ENCODE results near the gene UBE2L5. TPM values are rescaled to one million over a fixed set of nuclear protein-coding genes. Genes with fewer than 3 reads are reported as not detected.
"Not testable (repeated sequence)": the region's sequence is repeated elsewhere in the genome, so short reads cannot be mapped to it uniquely, and the experiment has no call there.

UBE2L5 gene
- total RNA-seq, 2 experiments from 2014 or later: 0.20 TPM; not detected in 1

- H3K27me3 Mint-ChIP-seq: peaks cover 3% of the 10 kb centered on the region
- no peak overlapping the region for H3K27ac Mint-ChIP-seq
- no peaks in the 10 kb centered on the region for H3K9me3 Mint-ChIP-seq
- no peak overlapping the region for H3K4me3 Mint-ChIP-seq
- DNase-seq: no peak
- ChIA-PET CTCF (interaction anchor here (1.8 kb wide), 1 partner anchor 131 kb away, joined by 3 read pairs; no protein-coding TSS in a partner anchor), POLR2A (interaction anchor here (1.4 kb wide), 1 partner anchor 16 kb away, joined by 4 read pairs; the partner anchor contains the start of gene HMGB1)
- H3K36me3 Mint-ChIP-seq (ENCODE audit: low read depth): no peaks in the 10 kb centered on the region
- H3K4me1 Mint-ChIP-seq: no peaks in the 10 kb centered on the region
These were observed 27.8 kb downstream of the UBE2L5 start for GRCh38 chr13:30450066-30450465.

GRCh38 chr13:30451476-30451875, 29.2 kb downstream of the UBE2L5 start:
- H3K9me3 Mint-ChIP-seq; H3K36me3 Mint-ChIP-seq (ENCODE audit: low read depth); H3K27ac Mint-ChIP-seq; H3K27me3 Mint-ChIP-seq; H3K4me1 Mint-ChIP-seq; DNase-seq; H3K4me3 Mint-ChIP-seq: not testable (repeated sequence)
- CTCF ChIA-PET: interaction anchor here (1.2 kb wide), 1 partner anchor 100 kb away, joined by 3 read pairs; no protein-coding TSS in a partner anchor
- POLR2A ChIA-PET: interaction anchor here (1.0 kb wide), 1 partner anchor 14 kb away, joined by 3 read pairs; the partner anchor contains the start of gene HMGB1

DNA sequence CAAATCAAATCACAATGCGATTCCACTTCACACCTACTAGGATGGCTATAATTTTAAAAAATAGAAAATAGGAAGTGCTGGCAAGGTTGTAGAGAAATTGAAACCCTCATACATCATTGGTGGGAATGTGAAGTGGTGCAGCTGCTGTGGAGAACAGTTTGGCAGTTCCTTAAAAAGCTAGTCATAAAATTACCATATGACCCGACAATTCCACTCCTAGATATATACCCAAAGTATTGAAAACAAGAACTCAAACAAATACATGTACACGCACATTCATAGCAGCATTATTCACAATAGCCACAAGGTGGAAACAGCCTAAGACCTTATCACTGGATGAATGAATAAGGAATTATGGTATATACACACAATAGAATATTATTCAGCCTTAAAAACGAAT, 31.4 kb downstream of the UBE2L5 start:
- POLR2A ChIA-PET: interaction anchor here (0.7 kb wide), 1 partner anchor 31 kb away, joined by 3 read pairs; the partner anchor contains the start of gene UBE2L5
- Mint-ChIP-seq H3K4me1 (peaks cover 5% of the 10 kb centered on the region), H3K27me3 (no peaks in the 10 kb centered on the region)

DNA sequence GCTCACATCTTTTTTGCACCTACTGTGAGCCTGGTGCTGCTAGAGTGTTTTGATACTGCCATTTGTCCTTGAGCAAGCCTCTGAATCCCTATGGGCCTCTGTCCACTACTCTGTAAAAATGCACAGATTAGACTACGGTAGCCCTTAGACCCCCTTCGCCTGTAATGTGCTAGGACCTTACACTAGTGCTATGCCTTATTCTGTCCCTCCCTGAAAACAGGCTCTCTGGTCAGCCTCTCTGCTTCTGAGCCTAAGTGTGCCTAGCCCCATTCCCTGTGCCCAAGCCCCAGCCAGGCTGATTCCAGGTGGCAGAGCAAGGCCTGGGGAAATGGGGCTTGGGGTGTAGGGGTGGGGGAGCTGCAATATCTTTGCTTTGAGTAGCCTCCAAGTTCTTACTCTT, 32.7 kb downstream of the UBE2L5 start:
- H3K27ac Mint-ChIP-seq: no peak overlapping the region
- no peaks in the 10 kb centered on the region for H3K9me3 Mint-ChIP-seq
- H3K27me3 Mint-ChIP-seq: no peaks in the 10 kb centered on the region
- peaks cover 12% of the 10 kb centered on the region for H3K4me1 Mint-ChIP-seq
- DNase-seq: no peak
- ChIA-PET CTCF (interaction anchor here (1.0 to 1.1 kb wide), 2 partner anchors 202 to 322 kb away, joined by 3 to 4 read pairs; no protein-coding TSS in a partner anchor), POLR2A (interaction anchor here (0.7 to 1.9 kb wide), 6 partner anchors 9 to 163 kb away, joined by 3 to 12 read pairs (median 4); partner anchors contain the start of genes HMGB1 and USPL1)
- no peak overlapping the region for H3K4me3 Mint-ChIP-seq
- H3K36me3 Mint-ChIP-seq (ENCODE audit: low read depth): peaks cover 25% of the 10 kb centered on the region

More for the DNA sequence above, 31.4 kb downstream of the UBE2L5 start:
- DNase-seq: no peak
- CTCF ChIA-PET: interaction anchor here (0.5 to 0.8 kb wide), 2 partner anchors 19 to 127 kb away, joined by 3 read pairs; no protein-coding TSS in a partner anchor
- no peaks in the 10 kb centered on the region for H3K9me3 Mint-ChIP-seq
- H3K4me3 Mint-ChIP-seq: no peak overlapping the region
- H3K27ac Mint-ChIP-seq: no peak overlapping the region
- peaks cover 13% of the 10 kb centered on the region for H3K36me3 Mint-ChIP-seq (ENCODE audit: low read depth)

DNA sequence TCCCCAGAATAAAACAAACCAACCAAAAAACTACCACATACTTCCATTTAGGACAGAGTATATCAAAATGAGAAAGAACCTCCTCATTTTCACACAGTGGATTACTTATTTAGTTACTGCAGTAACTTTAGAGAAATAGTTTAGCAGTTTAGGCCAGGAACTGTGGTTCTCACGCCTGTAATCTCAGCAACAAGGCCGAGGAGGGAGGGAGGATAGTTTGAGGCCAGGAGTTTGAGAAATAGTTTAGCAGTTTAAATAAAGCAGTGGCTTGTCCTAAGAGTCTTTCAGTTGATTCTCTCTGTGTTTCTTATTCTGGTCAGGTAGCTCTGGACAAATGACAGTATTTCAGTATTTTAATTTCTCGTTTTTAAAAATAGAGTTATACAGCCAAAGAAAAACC, 34.0 kb downstream of the UBE2L5 start:
- POLR2A ChIA-PET: interaction anchor here (0.9 to 1.9 kb wide), 2 partner anchors 61 to 82 kb away, joined by 3 to 12 read pairs; no protein-coding TSS in a partner anchor
- Mint-ChIP-seq H3K36me3 (ENCODE audit: low read depth) (peaks cover 27% of the 10 kb centered on the region), H3K9me3 (no peaks in the 10 kb centered on the region), H3K27me3 (no peaks in the 10 kb centered on the region), H3K27ac (no peak overlapping the region), H3K4me3 (no peak overlapping the region), H3K4me1 (peaks cover 13% of the 10 kb centered on the region)
- CTCF ChIA-PET: no interaction called here
- no peak for DNase-seq

DNA sequence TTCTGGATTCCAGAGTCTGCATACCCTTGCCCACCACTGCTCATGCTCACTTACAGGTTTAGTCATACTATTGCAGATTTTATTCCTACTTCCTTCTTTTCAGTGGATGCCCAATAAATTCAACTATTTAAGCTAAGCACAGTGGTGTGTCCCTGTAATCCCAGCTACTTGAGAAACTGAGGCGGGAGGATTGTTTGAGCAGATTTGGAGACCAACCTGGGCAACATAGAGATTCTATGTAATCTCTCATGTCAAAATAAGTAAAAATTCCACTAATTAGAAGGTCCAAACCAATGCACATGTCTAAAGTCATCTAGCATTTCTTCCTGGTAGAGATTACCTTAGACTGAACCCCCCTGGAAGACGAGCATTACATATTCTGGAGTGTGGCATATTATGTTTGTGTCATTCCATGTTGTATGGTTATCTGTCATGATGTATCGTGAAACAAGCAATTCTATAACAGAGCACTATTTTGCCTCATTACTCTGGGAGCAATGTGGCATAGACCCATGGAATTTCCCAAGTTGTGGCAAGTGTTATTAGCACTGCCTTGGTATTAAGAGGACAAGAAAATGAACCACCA, 35.1 kb downstream of the UBE2L5 start:
- DNase-seq: no peak
- Mint-ChIP-seq H3K4me1 (peaks cover 23% of the 10 kb centered on the region), H3K36me3 (ENCODE audit: low read depth) (peaks cover 37% of the 10 kb centered on the region), H3K27ac (no peak overlapping the region), H3K4me3 (no peak overlapping the region), H3K27me3 (no peaks in the 10 kb centered on the region), H3K9me3 (no peaks in the 10 kb centered on the region)
- CTCF ChIA-PET: no interaction called here
- POLR2A ChIA-PET: interaction anchor here (1.0 to 2.1 kb wide), 2 partner anchors 9 to 82 kb away, joined by 5 to 7 read pairs; no protein-coding TSS in a partner anchor

DNA sequence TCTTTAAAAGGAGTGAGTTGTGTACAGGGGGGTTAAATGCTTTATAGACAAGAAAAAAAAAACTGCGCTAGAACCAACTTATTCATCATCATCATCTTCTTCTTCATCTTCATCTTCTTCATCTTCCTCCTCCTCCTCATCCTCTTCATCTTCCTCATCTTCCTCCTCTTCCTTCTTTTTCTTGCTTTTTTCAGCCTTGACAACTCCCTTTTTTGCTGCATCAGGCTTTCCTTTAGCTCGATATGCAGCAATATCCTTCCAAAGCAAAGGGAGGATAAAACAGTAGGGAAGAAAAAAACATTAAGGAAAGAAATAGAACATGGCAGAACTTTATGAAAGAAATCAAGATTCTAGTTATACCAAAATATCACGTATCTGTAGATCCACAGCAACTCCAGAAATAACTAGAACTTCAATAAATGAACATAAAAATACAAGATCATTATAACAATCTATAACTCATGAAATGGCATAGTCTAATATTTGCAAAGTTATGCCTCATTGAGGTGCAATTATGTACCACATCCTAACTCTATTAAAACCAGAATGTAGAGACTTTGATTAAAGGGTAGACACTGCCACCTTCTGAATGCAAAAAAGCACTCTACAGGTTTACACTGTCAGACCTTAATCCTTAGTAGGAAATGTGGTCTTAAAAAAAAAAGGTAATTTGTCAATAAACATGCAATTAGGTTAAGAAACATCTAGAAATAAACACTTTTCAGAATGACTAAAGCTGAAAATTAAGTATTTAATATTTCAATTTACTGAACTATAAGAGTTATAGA, 39.2 kb downstream of the UBE2L5 start:
- peaks cover 56% of the 10 kb centered on the region for H3K36me3 Mint-ChIP-seq (ENCODE audit: low read depth)
- DNase-seq, H3K9me3 Mint-ChIP-seq, H3K27me3 Mint-ChIP-seq: not testable (repeated sequence)
- H3K4me1 Mint-ChIP-seq: peaks cover 37% of the 10 kb centered on the region
- ChIA-PET POLR2A (interaction anchor here (1.3 to 2.6 kb wide), 4 partner anchors 32 to 156 kb away, joined by 4 to 24 read pairs (median 6); partner anchors contain the start of genes KATNAL1 and USPL1), CTCF (interaction anchor here (0.7 to 2.4 kb wide), 5 partner anchors 87 to 341 kb away, joined by 3 to 13 read pairs (median 4); no protein-coding TSS in a partner anchor)
- H3K27ac Mint-ChIP-seq: peak overlapping the region; percentile 67
- peak overlapping the region; percentile 27 for H3K4me3 Mint-ChIP-seq

- ChIA-PET CTCF (interaction anchor here (1.0 kb wide), 1 partner anchor 113 kb away, joined by 3 read pairs; no protein-coding TSS in a partner anchor), POLR2A (interaction anchor here (0.6 to 4.6 kb wide), 17 partner anchors 9 to 334 kb away, joined by 3 to 115 read pairs (median 11); partner anchors contain the start of genes KATNAL1 and USPL1)
- H3K9me3 Mint-ChIP-seq: no peaks in the 10 kb centered on the region
- H3K27me3 Mint-ChIP-seq: peaks cover 2% of the 10 kb centered on the region
- H3K4me1 Mint-ChIP-seq: peaks cover 42% of the 10 kb centered on the region
- H3K36me3 Mint-ChIP-seq (ENCODE audit: low read depth): peaks cover 44% of the 10 kb centered on the region
- DNase-seq: peak; percentile 86
- peak overlapping the region; percentile 93 for H3K4me3 Mint-ChIP-seq
- peak overlapping the region; percentile 98 for H3K27ac Mint-ChIP-seq
These were observed 41.6 kb downstream of the UBE2L5 start for GRCh38 chr13:30463787-30464495.

GRCh38 chr13:30464496-30465342, 42.4 kb downstream of the UBE2L5 start:
- H3K9me3 Mint-ChIP-seq: no peaks in the 10 kb centered on the region
- H3K27ac Mint-ChIP-seq: peak overlapping the region; percentile 98
- H3K27me3 Mint-ChIP-seq: peaks cover 2% of the 10 kb centered on the region
- peaks cover 36% of the 10 kb centered on the region for H3K36me3 Mint-ChIP-seq (ENCODE audit: low read depth)
- POLR2A ChIA-PET: interaction anchor here (0.6 to 4.6 kb wide), 33 partner anchors 9 to 892 kb away, joined by 3 to 115 read pairs (median 5); partner anchors contain the start of genes KATNAL1, UBE2L5 and USPL1
- CTCF ChIA-PET: interaction anchor here (1.0 to 1.7 kb wide), 2 partner anchors 112 to 152 kb away, joined by 3 to 5 read pairs; no protein-coding TSS in a partner anchor
- peaks cover 36% of the 10 kb centered on the region for H3K4me1 Mint-ChIP-seq
- H3K4me3 Mint-ChIP-seq: peak overlapping the region; percentile 93
- peak; percentile 75 for DNase-seq

GRCh38 chr13:30465343-30465592, 43.0 kb downstream of the UBE2L5 start:
- ChIA-PET CTCF (interaction anchor here (1.0 to 1.7 kb wide), 2 partner anchors 91 to 151 kb away, joined by 3 to 5 read pairs; no protein-coding TSS in a partner anchor), POLR2A (interaction anchor here (0.6 to 4.6 kb wide), 46 partner anchors 10 to 892 kb away, joined by 3 to 115 read pairs (median 4); partner anchors contain the start of genes KATNAL1, UBE2L5 and USPL1)
- H3K4me1 Mint-ChIP-seq: peaks cover 36% of the 10 kb centered on the region
- peaks cover 2% of the 10 kb centered on the region for H3K27me3 Mint-ChIP-seq
- H3K9me3 Mint-ChIP-seq: no peaks in the 10 kb centered on the region
- H3K4me3 Mint-ChIP-seq: no peak overlapping the region
- no peak overlapping the region for H3K27ac Mint-ChIP-seq
- H3K36me3 Mint-ChIP-seq (ENCODE audit: low read depth): peaks cover 33% of the 10 kb centered on the region
- DNase-seq: no peak

DNA sequence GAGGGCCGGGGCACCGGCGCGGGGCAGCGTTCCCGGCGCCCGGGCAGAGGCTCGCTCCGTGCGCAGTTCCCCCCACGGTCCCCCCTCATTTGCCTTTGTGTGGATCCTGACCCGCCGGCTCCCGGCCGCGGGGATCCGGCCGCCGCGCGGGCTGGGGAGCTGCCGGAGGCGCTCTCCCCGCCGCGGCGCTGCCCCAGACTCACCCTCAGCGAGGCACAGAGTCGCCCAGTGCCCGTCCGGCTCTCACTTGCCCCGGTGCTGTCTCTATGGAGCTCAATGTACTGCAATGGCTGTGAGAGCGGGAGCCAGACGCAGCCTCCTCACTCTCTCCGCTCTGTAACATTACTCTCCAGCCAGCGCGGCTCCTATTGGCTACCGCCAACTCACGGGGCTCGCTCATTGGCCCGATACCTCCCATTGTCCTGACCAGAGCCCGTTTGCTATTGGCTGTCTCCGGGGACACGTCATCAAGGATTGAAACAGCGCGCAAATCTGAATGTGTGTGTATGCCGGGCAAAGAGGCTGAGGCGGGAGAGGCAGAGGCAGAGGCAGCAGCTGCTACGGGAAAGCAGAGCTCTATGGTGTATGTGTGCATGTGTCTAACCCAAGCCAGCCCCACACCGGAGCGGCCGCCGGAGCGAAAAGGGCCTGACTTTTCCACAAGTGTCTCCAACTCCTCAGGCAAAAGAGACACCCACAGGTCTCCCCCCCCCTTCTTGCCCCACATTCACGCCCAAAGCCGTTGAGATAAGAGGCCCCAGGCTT, 43.5 kb downstream of the UBE2L5 start, which contains the start of gene HMGB1:
TSS of gene HMGB1 (minus strand) at position 344 of the 765 bp plus-strand sequence. CDS start 2,256 bp downstream, outside the sequence.
- ChIA-PET CTCF (interaction anchor here (1.0 to 1.7 kb wide), 2 partner anchors 92 to 151 kb away, joined by 3 to 5 read pairs; no protein-coding TSS in a partner anchor), POLR2A (interaction anchor here (0.6 to 4.6 kb wide), 61 partner anchors 10 to 893 kb away, joined by 3 to 115 read pairs (median 4); partner anchors contain the start of genes ALOX5AP, KATNAL1, UBE2L5 and USPL1)
- Mint-ChIP-seq H3K36me3 (ENCODE audit: low read depth) (peaks cover 33% of the 10 kb centered on the region), H3K27me3 (peaks cover 2% of the 10 kb centered on the region), H3K9me3 (no peaks in the 10 kb centered on the region), H3K4me3 (peak within 1 kb of the TSS; percentile 96), H3K4me1 (peaks cover 36% of the 10 kb centered on the region), H3K27ac (peak within 1 kb of the TSS; percentile 100)
- peak; percentile 99 for DNase-seq

Measured in activated CD4-positive, alpha-beta memory T cell treated with anti-CD3 and anti-CD28 coated beads, Interleukin-2, amount 10 ng/mL, durations not matched to agents 7 days and 5 days (primary cell).